Subcutaneous abdominal adipose tissue (tissue), 5 donors: ENCODE data around the gene NECAB2.

Experiments used
- H3K27ac ChIP-seq: one replicate; pipeline ENCODE4 v1.7.0; 2013; ENCODE audit warnings: low read depth, mild to moderate bottlenecking, inconsistent platforms, low read length, moderate library complexity
- H3K27me3 ChIP-seq, 5 donors: one replicate each; pipeline ENCODE4 v1.7.0; 2013; ENCODE audit warnings: low read length in 5 of 5, inconsistent platforms in 1 of 5; ENCODE audit not compliant: control insufficient read depth in 5 of 5, insufficient read depth in 4 of 5
- H3K36me3 ChIP-seq, 5 donors: one replicate each; pipeline ENCODE4 v1.7.0; 2013; ENCODE audit warnings: low read length in 5 of 5; ENCODE audit not compliant: control insufficient read depth in 5 of 5, insufficient read depth in 5 of 5
- H3K4me1 ChIP-seq, 5 donors: one replicate each; pipeline ENCODE4 v1.7.0; 2013; ENCODE audit warnings: low read length in 5 of 5, mild to moderate bottlenecking in 3 of 5, moderate library complexity in 1 of 5; ENCODE audit not compliant: control insufficient read depth in 5 of 5, insufficient read depth in 5 of 5
- H3K4me3 ChIP-seq, 5 donors: one replicate each; pipeline ENCODE4 v1.7.0; 2013; ENCODE audit warnings: low read length in 5 of 5, low read depth in 1 of 5
- H3K9ac ChIP-seq, 5 donors: one replicate each; pipeline ENCODE4 v1.7.0; 2013; ENCODE audit warnings: low read length in 5 of 5, mild to moderate bottlenecking in 4 of 5, moderate library complexity in 3 of 5
- H3K9me3 ChIP-seq, 5 donors: one replicate each; pipeline ENCODE4 v1.7.0; 2013; ENCODE audit warnings: low read length in 5 of 5; ENCODE audit not compliant: control insufficient read depth in 5 of 5
- donor health status: healthy.
- donor health status: healthy.
- donor health status: healthy.
- donor health status: healthy.
- donor health status: healthy.

NECAB2 gene

DNA sequence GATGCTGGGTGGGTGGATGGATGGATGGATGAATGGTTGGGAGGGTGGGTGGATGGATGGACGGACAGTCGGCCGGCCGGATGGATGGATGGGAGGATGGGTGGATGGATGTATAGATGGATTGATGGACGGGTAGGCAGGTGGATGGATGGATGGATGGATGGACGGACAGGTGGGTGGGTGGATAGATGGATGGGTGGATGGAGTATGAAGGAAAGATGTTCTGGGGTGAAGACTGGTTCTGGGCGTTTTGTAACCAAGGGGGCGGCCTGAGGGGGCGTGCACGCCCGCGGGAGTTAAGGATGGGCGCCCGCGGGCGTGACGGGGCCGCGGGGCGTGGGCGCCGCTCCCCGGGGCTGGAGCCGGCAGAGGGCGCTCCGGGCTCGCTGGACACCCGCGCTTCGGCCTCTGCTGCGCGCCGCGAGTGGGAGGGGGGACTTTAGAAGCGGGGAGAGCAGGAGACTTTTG is at the start of gene NECAB2:
Gene NECAB2, plus strand, starts transcription at position 407 of the 468 bp plus-strand sequence. CDS start 405 bp downstream, outside the sequence.
- Histone ChIP-seq H3K4me3 (no peak within 1 kb of the TSS), H3K27me3 (peaks cover 0 to 6% (median 0%) of the 10 kb centered on the region in 5 donors), H3K27ac (no peak within 1 kb of the TSS), H3K4me1 (no peaks in the 10 kb centered on the region), H3K9ac (no peak within 1 kb of the TSS), H3K36me3 (peaks cover 0 to 31% (median 26%) of the 10 kb centered on the region in 5 donors), H3K9me3 (no peaks in the 10 kb centered on the region)

- Histone ChIP-seq H3K36me3 (peaks cover 0 to 72% (median 61%) of the 10 kb centered on the region in 5 donors), H3K27me3 (no peaks in the 10 kb centered on the region), H3K27ac (no peak overlapping the region), H3K9ac (no peak overlapping the region), H3K9me3 (no peaks in the 10 kb centered on the region), H3K4me3 (no peak overlapping the region), H3K4me1 (peaks cover 0 to 8% (median 3%) of the 10 kb centered on the region in 5 donors)
Measured at GRCh38 chr16:83920894-83921491, 47.1 kb upstream of the NECAB2 start.

DNA sequence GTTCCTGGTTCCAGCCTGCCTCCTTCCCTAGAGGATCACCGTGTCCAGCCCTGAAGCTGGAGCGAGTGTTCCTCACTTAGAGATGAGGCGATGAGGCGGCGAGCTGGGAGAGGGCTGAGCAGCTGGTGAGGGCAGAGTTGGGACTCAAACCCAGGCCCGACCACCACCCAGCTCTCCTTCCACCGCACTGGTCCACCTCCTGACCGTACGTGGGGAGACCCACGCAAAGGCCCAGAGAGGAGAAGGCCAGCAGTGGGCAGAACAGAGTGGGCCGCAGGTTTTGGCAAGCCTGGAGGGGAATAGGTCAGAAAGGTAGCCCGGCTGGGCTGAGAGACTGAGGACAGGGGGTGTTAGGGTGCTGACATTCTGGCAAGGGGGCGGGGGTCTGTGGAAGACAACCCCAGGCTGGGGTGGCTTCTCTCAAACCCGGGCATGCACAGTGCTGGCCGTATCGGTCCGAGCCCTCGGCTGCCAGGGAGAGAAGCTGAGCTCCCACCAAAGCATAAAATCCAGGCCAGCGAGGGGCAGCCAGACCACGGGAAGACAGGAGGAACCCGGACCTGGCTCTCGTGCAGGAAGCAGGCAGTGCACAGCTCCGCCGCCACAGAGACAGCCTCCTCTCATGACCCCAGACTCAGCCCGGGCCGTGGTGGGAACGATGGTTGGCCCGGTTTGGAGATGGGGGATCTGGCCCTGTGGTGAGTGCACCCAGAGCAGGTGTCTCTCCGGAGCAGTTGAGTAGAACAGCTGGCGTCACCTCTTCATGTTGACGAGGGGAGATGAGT is 44.3 kb upstream of the NECAB2 start:
- Histone ChIP-seq H3K9ac (no peak overlapping the region), H3K36me3 (peaks cover 0 to 48% (median 40%) of the 10 kb centered on the region in 5 donors), H3K4me1 (peaks cover 0 to 20% (median 11%) of the 10 kb centered on the region in 5 donors)

GRCh38 chr16:83924686-83925085 is 43.4 kb upstream of the NECAB2 start:
- Histone ChIP-seq H3K9ac (no peak overlapping the region), H3K27me3 (no peaks in the 10 kb centered on the region), H3K9me3 (no peaks in the 10 kb centered on the region), H3K36me3 (peaks cover 0 to 42% (median 30%) of the 10 kb centered on the region in 5 donors), H3K27ac (no peak overlapping the region), H3K4me1 (peaks cover 0 to 20% (median 11%) of the 10 kb centered on the region in 5 donors), H3K4me3 (no peak overlapping the region)

More for the DNA sequence above, 44.3 kb upstream of the NECAB2 start:
- Histone ChIP-seq H3K27ac (no peak overlapping the region), H3K9me3 (no peaks in the 10 kb centered on the region), H3K4me3 (no peak overlapping the region), H3K27me3 (no peaks in the 10 kb centered on the region)

DNA sequence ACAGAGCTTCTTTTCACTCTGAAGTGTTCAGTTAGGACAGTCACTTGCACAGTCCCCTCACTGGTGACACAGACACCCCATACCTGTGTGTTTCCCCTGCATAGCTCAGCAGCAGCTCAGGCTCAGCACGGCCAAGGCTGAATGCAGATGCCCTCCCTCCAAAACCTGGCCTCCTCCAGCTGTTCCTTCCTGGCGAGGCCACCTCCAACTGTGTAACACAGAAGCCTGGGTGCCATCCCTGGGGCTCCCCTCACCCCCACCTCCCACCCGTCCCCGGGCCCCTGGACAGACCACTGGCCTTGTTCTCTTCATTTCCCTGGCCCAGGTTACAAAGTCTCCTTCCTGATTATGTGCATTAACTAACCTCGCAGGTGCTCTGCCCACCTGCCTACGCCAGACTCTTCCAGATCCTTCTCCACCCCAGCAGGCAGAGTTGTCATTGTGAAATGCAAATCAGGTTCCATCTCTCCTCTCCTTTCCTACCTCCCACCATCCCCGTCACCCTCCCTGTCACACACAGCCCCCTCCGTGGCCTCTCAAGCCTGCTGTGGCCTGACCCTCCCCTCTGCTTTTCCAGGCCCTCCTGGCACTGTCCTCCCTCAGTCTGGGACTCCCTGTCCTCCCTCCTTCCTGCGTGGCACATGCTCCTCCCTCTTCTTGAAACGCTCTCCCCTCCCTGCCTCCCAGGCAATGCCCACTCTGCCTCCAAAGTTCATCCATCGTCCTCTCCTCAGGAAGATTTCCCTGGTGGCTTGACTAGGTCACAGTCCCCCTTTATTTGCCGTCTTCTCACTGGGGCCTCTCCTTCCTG is 42.7 kb upstream of the NECAB2 start:
- no peak overlapping the region for H3K9ac ChIP-seq
- H3K4me1 ChIP-seq: peaks cover 0 to 20% (median 11%) of the 10 kb centered on the region in 5 donors
- no peaks in the 10 kb centered on the region for H3K27me3 ChIP-seq
- peaks cover 0 to 36% (median 24%) of the 10 kb centered on the region in 5 donors for H3K36me3 ChIP-seq
- no peaks in the 10 kb centered on the region for H3K9me3 ChIP-seq
- no peak overlapping the region for H3K4me3 ChIP-seq
- no peak overlapping the region for H3K27ac ChIP-seq

DNA sequence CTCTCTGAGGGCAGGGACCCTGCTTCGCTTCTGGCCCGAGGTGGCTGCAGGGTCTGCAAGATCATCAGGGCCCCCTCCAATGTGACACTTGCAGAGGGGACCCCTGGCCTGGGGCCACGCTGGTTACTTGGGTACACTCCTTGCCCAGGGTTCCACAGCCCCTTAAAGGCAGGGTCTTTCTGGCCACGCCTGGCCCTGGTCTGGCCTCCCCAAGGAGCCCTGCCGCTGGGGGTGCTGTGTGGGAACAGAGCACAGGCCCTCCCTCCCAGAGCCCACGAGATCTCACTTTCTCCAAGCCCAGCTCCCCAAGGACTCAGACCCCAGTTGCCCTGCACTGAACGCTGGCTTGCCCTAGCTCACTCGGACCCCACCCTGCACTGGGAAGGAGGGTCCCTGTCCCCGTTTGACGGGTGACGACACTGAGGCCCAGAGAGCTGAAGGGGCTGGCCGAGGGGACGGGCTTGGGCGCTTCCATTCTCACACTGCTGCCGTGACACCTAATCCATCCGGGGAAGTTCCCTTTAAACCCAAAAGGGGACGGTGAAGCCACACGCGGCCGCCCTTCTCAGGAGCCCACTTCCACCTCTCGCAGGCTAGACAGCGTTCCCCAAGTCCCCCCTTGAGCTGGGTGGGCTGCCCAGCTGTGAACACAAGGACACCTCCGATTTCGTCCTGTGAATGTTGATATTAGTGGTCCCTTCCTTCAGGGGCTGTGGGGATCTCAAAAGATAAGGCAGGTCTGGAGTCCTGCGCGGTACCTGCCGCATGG is 41.9 kb upstream of the NECAB2 start:
- peak overlapping the region in 1 of 5 donors; percentile 10 for H3K9ac ChIP-seq

DNA sequence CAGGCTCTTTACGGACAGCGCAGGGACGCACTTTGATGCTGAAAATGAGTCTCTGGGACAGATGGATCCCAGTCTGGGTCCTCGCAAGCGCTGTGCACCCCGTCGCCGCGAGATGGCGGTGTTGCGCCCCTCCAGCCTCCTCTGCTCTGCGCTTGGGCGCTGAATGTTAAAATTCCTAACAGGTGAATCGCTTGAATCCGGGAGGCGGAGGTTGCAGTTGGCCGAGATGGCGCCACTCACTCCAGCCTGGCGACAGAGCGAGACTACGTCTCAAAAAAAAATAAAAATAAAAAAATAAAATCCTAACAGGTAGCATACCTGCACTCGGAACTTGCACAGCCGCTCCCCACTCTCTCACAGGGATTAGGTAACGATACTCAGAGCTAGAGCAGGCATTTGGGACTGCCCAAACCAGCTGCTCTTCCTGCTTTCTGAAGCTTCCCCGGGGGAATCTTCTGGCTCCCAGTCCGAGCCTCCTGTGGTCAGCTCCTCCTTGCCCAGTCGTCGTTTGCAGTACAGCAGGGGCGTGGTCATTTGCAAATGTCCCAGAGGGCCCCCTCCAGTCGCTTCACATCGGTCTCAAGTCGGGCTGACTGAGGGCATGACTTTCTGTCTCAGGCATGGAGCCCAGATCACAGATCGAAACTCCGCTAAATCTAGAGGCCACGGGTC is 41.2 kb upstream of the NECAB2 start:
- Histone ChIP-seq H3K27me3 (no peaks in the 10 kb centered on the region), H3K9ac (peak overlapping the region in 1 of 5 donors; percentile 10), H3K9me3 (no peaks in the 10 kb centered on the region), H3K4me3 (no peak overlapping the region), H3K27ac (peak overlapping the region; percentile 35), H3K4me1 (peaks cover 0 to 20% (median 11%) of the 10 kb centered on the region in 5 donors), H3K36me3 (peaks cover 0 to 23% (median 17%) of the 10 kb centered on the region in 5 donors)

More for the DNA sequence above, 41.9 kb upstream of the NECAB2 start:
- Histone ChIP-seq H3K27ac (no peak overlapping the region), H3K4me1 (peaks cover 0 to 20% (median 11%) of the 10 kb centered on the region in 5 donors), H3K9me3 (no peaks in the 10 kb centered on the region), H3K36me3 (peaks cover 0 to 29% (median 22%) of the 10 kb centered on the region in 5 donors), H3K4me3 (no peak overlapping the region), H3K27me3 (no peaks in the 10 kb centered on the region)

- H3K9ac ChIP-seq: no peak overlapping the region
- H3K27me3 ChIP-seq: peaks cover 0 to 3% (median 0%) of the 10 kb centered on the region in 5 donors
- peaks cover 0 to 13% (median 9%) of the 10 kb centered on the region in 5 donors for H3K4me1 ChIP-seq
- H3K4me3 ChIP-seq: no peak overlapping the region
- H3K36me3 ChIP-seq: peaks cover 0 to 17% (median 10%) of the 10 kb centered on the region in 5 donors
- no peak overlapping the region for H3K27ac ChIP-seq
- no peaks in the 10 kb centered on the region for H3K9me3 ChIP-seq
Measured at GRCh38 chr16:83928341-83929055, 39.5 kb upstream of the NECAB2 start.
